T-helper 1 cell treated with Interleukin-12 subunit alpha and Interleukin-12 subunit beta and Interleukin-4 antibody, amounts not matched to agents 30 ng/mL and 1 ng/mL, for 36 hours (primary cell): ENCODE measurements around the gene OTOP2. TPM values are rescaled to one million over a fixed set of nuclear protein-coding genes. Genes with fewer than 3 reads are reported as not detected.

Experiments
- intact Hi-C: fragments of 100-400 bp; cut with micrococcal nuclease; formaldehyde crosslinking; loops from one replicate; pipeline ENCODE4 v1.15.1; 2024
- total RNA-seq: library from RNA; stranded (reverse); gene quantifications from 2 replicates; pipeline ENCODE4 v1.2.3, GENCODE V29; 2022

The OTOP2 gene
- total RNA-seq, 1 donor from 2014 or later: not detected

DNA sequence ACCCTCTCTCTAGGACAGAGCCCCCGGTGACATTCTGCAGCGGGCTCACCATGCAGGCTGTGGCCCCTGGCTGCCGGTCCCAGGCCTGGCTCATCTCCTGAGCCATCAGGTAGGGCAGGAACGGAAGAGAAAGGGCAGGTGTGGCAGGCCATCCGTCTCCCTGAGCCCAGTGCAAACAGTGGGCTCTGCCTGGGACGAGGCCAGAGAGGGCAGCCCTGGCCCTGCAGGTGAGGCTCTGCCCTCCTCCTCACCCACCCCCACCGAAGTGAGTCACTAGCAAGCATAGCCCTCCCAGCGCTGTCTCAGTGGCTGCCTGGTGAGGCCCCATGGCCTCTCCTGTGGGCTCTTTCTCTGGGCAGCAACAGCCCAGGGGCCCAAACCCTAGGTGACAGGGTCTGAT lies 26.1 kb downstream of the OTOP2 start:
- intact Hi-C loops: no loop called here

DNA sequence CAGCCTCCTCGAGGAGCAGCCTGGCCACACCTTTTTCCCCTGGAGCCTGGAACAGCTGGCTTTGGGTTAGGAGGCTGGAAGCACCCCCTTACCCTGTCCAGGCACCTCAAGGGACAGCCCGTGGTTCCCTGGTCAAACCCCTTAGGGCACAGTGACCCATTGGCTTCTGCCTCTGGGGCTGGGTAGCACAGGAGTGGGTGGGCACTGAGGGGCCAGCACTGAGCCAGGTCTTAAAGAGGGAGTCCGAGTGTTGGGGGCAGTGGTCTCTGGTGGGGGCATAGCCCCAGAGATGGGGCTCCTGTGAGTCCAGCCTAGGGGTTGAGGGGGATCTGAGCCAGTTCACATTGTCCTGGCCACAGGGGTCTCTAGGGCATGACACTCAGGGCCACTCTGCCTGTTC lies 27.0 kb downstream of the OTOP2 start:
- intact Hi-C loops: no loop called here

DNA sequence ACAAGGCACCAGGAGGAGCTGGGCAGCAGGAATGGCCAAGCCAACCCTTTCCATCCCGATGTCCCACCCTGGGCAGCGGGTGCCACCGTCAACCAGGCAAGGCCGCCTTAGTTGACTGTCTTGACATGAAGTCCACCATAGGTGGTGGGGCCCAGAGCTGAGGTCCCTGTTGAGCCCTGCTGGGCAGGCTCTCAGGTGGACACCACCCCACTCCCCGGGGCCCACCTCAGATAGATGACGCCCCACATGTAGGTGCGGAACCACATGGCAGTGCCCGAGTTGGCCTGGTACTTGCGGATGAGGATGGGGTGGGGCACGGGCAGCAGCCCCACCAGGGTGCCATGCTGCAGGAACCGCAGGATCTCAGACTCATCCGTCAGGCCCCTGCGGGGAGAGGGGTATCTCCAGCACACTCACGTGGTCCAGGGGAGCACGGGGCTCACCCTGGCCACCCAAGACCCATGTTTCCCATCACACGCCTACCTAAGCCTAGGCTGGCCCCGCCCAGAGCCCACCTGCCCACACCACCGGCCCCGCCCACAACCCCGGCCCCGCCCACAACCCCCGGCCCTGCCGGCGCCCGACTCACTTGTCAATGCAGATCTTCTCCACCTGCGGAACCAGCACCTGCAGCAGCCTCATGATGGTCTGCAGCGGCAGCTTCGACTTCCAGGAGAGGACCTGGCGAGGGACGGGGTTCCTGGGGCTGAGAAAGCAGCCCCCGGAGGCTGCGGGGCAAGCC lies 27.8 kb downstream of the OTOP2 start:
- intact Hi-C loops: no loop called here

DNA sequence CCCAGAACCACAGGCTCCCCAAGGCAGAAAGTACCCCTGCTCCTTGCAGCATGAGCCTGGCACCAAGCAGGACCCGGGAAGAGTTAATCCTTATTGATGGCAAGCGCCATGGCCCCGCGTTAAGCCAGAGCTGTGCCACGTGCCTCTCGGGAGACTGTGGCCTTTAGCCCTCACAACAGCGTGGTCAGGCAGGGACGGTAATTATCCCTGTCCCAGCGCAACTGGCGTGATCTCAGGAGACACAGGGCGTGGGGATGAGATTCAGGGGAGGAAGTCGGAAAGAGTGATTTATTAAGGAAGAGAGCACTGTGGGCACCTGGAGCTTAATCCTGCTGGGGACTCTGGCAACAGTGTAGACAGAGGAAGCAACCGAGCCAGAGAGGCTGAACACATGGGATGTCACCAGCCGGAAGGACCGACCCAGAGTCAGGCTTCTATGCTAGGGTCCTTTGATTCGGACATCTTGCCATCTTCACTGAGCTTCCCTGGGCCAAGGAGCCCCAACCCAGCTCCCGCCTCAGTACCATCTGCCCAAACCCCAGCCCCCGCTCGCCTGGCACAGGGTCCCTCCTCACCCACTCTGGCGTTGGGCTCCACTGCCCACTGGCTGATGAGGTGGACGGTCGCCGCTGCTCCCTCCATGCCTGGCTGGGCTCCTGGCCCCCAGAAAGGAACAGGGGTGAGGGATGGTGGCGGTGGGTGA lies 28.5 kb downstream of the OTOP2 start:
- intact Hi-C loops: no loop called here

DNA sequence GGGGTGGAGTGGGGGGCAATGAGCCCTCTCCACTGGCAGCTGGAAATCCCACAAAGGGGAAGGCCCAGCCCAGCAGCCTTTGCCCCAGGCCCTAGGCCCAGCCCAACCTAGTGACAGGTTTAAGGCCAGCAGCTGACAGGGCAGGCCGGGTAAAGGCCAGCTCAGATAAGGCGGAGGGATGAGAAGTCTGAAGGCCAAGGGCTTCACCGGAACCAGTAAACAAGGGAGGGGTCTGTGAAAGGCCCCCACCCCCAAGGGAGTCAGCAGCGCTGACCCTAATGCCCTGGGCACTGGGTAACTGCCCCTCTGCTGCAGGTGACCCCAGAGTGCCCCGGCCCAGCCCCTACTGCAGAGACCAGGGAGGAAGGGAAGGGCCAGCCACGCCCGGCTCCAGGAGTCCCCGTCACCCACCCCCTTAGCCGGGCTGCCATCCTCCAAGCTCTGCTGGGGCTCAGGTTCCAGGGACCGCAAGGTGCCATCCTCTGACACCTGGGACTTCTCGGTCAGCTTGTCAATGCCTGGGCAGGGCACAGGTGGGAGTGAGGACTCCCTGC lies 29.1 kb downstream of the OTOP2 start:
- intact Hi-C loops: no loop called here

DNA sequence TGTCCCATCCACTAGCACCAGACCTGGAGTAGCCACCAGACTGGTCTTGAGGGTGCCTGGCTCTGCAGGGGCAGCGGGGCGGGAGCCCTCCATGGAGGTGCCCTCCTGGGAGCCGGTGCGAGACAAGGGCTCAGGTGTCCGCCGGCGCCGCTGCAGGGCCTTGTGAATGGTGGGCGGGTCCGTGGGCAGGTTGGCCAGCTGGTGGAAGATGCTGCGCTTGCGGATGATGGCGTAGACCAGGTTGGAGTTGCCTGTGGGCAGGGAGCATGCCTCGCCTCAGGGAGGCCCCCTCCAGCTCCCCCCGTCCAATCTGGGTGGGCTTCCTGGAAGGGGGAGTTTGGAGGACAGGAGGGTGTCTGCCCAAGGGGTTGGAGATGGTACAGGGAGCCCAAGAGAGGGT lies 30.0 kb downstream of the OTOP2 start:
- intact Hi-C loops: no loop called here

DNA sequence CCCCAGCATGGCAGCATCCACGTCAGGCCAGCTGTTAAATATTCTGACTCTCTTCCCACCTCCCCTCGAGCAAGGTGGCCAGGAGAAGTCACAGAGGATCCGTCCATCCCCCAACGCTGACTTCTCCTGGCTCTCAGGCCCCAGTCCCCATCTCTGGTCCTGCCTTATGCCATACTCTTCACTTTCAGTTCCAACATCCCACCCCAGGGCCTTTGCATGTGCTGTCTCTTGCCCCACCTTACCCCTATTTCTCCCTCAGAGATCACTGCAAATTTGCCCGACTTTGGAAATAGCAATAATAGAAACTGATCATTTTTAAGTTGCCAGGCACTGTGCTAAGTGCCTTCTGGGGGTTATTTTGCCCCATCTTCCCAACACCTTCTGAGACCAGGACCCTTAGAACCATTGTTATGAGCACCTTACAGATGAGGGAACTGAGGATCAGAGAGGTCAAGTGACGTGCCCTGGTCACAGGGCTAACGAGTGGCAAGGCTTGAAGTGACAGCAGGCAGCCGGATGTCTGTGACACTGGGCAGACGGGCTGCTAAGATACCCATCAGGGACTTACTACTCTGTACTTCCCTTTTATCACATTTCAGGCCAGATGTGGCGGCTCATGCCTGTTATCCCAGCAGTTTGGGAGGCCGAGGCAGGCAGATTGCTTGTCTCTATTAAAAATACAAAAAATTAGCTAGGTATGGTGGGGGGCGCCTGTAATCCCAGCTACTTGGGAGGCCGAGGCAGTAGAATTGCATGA lies 30.8 kb downstream of the OTOP2 start:
- intact Hi-C loops: no loop called here

DNA sequence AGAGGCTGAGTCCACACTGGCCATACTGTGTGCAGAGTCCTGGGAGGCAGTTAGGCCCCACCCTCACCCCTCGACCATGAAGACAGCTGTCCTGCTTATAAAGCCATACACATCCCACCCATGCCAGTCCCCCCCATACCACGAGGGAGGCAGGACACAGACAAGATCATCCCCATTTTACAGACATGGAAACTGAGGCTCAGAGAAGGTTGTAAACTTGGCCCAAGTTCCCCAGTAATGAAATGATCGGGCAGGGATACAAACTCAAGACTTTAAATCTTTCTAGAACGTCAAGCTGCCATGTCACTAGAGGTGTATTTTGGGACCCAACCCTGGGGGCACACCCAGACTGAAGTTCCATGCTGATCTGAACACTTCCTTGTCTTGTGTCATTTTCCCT lies 32.0 kb downstream of the OTOP2 start:
- intact Hi-C loops: no loop called here

DNA sequence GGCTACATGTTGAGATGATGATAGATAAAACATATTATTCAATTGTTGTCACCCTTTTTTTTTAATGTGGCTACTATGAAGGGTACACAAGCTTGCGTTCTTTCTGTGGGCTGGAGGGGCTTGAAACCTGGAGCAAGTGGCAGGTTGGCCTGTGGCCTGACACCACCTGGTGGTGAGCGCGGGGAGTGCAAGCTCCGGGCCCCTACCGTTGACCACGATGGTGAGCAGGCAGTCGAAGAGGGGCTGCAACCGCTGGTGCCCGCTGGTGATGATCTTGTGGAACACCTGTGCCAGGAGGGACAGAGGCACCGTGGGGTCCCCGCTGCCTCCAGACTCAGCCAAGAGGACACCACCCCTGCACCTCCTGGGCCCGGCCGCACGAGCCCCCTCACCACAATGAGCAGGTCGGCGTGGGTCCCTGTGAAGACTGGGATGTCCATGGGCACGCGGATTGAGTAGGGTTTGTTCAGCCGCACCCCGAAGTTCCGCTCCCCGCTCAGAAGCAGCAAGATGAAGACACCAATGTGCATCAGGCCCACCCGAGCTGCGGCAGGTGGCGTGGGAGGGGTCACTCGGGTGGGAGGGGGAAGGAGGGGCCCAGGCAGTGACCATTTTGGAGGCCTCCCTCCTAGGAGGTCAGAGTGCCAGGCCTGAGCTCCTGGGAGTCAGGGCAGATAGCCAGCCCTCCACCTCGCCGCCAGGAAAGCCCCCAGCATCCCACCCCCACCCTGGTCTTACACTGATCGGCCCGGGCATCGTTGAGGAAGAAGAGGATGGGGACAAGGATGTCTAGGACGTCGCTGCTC lies 34.1 kb downstream of the OTOP2 start:
- intact Hi-C loops: loop anchor here (1.0 kb wide), 2 partner anchors 35 to 167 kb away; partner anchors contain the start of gene USH1G

DNA sequence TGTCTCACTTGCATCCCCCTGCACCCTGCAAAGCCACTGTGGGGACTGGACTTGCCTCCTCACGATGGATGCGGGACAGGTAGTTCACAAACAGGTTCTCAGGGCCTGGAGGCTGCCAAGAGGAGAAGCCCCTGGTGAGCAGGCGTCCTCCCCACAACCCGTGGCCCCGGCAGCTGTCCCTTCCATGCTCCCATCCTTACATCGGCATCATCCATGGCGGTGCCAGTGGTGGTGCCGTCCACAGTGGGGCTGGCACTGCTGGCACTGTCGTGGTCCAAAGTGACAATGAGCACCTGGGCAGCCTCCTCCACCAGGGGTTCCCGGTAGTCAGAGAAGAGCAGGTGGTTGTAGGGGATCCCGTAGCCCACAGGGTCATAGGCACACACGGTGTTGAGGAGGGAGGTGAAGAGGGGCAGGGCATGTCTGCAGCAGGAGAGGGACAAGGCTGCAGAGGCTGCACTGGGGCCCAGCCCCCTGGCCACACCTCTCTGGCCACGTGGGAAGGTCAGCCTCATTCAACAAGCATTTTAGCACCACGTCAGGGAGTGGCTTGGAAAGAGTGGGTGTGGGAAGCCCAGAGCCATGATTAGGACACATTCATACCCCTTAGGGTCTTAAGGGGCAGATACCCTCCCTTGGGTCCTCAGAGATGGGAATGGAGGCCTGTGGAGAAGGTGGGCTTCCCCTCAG lies 35.9 kb downstream of the OTOP2 start:
- intact Hi-C loops: loop anchor here (2.0 kb wide), 3 partner anchors 23 to 453 kb away; no protein-coding TSS in a partner anchor

DNA sequence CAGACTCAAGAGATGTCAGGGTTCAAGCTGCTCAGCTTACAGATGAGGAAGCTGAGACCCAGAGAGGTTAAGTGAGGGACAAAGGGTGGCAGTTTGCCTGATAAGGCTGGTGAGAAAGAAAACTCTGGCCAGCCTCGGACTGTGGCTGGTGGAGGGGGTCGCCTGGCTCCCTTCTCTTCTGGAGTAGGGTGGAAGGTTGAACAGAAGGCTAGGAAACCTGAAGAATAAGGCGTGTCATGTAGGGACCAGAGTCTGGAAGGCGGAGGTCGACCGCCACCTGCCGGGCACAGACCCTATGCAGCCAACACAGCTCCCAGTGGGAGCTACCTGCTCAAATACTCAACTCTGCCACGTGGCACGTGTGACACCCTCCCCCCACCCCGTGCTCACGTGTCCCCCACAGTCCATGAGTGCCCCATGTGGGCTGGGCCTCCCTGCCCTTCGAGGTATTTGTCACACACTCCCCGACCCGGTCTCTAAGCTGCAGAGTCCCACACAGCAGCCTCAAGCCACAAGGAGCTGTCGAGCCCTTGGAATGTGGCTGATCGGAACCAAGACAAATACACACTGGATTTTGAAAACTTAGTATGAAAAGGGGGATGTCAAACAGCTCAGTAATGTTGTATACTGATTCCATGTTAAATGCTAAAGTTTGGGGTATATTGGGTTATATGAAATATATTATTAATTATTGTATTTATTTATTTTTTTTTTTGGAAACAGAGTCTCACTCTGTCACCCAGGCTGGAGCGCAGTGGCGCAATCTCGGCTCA lies 36.7 kb downstream of the OTOP2 start:
- intact Hi-C loops: loop anchor here (1.0 to 2.0 kb wide), 11 partner anchors 22 to 452 kb away; partner anchors contain the start of genes KCTD2 and NT5C

DNA sequence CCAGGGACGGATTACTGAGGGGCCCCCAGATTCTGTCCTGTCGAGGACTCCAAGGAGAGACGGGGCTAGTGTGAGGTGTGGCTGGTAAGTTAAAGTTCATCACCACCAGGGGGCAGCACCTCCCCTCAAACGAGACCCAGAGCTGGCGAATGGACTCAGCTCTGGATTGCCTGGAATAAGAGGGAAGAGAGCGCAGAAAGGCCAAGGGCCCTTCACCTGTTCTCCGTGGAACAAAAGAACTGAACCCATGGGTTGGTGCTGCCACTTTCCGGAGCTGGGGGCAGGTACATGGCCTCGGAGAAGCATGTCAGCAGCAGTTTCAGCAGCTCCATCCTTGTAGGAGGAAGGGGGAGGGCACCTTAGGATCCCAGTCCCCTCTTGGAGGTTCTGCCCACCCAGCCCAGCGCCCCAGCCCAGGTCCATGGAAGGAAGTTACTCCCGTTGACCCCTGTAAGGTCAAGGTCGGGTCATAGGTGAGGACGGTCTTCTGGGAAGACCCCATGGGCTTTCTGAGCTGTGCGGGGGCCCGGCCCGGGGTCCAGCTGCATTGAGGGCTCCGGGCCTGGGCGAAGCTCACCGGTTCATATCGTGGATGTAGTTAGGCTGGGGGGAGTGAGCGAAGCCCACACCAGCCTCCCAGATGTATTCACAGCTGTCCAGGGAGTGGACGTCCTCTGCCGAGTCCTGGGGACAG lies 37.7 kb downstream of the OTOP2 start:
- intact Hi-C loops: loop anchor here (1.0 to 2.0 kb wide), 11 partner anchors 21 to 451 kb away; partner anchors contain the start of genes KCTD2 and NT5C

DNA sequence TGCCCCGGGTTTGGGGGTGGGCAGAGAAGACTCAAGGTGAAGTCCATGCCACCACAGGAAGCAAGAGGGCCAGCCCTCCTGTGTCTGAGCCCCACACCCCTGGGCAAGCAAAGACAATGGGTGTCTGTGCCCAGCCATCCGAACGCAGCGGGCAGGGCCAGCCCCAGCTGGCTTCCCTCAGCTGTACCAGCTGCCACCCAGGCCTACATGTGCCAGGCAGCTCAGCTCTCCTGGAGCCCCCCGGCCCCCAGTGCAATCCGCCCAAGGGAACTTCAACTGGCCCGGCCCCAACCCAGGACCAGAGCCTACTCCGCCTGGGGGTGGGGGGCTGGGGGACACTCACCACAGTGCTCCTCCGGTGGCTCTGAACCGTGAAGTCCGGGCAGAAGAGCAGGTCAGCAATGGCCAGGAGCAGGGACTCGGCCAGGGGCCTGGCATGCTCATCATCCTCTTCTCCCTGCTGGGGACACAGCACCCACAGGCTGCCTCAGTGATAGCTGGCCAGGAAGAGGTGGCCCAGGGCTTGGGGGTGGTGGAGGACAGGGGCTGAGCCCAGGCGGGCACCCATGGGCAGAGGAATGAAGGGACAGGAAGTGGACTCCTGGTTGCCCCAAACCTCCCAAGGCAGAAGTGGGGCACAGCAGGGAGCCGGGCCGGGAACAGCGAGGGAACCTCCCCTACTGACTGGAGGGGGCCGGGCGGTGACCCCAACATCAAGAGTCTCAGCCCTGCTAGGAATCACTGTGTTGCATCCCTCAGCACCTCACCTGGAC lies 38.7 kb downstream of the OTOP2 start:
- intact Hi-C loops: no loop called here

DNA sequence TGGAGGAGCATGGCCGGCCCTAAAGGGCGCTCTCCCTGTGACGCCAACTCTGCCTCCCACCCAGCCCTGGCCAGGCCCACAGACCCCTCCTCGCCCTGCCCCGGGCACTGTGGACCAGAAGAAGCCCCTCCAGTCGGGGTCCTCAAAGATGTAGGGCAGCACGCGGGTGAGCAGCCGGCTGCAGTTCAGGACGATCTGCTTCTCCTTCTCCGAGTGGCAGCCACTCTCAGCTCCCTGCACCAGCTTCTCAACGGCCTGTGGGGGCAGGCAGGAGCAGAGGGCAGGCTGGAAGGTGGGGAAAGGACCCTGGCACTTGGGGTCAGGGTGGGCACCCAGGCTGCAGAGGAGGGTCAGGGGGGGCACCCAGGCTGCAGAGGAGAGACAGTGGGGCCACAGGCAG lies 39.6 kb downstream of the OTOP2 start:
- intact Hi-C loops: no loop called here

DNA sequence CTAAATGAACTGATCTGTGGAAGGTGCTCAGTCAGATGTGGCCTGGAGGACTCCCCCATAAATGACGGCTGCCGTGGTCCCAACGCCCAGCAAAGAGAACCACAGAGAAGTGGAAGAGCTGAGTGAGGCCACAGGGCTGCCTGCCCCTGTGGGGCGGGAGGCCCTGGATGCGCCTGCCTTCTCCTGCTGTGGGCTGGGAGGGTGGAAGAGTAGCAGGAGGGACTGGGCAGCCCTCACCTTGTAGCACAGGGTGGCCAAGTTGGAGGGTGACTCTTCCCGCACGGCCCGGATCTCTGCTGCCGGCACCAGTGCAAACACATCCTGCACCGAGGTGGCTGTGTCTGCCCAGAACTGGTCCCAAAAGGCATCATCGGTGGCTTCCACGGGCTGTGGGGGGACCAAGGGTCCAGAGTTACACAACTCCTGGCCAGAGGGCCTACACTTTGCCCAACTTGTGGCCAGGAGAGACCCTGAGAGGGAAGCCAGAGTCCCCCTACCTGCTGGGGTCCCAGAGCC lies 40.2 kb downstream of the OTOP2 start:
- intact Hi-C loops: no loop called here

DNA sequence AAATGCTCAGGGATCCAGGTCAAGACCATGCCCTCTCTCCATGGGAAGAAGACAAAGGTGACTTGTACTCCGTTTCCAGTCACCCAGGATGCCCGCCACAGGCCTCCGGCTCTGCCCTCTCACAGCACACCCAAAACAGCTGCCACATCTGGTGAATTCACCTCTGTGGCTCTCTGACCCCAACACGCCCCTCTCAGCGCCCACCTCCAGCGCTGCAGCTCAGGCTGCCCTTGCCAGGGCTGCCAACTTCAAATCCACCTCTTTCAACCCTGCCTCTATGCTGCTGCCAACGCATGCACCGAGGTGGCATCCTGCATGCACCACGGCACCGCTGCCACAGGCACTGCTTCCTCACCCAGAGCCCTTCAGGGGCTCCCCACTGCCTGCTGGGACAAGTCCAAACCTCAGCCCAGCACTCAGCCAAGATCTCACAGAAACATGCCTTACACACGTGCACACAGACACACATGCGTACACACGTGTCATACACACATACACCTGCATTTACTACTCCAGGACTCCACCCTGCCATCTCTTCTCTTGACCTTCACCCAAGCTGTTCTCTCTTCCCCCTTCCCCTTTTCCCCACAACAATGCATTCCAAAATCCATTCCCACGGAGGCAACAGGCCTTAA lies 41.0 kb downstream of the OTOP2 start:
- intact Hi-C loops: no loop called here

DNA sequence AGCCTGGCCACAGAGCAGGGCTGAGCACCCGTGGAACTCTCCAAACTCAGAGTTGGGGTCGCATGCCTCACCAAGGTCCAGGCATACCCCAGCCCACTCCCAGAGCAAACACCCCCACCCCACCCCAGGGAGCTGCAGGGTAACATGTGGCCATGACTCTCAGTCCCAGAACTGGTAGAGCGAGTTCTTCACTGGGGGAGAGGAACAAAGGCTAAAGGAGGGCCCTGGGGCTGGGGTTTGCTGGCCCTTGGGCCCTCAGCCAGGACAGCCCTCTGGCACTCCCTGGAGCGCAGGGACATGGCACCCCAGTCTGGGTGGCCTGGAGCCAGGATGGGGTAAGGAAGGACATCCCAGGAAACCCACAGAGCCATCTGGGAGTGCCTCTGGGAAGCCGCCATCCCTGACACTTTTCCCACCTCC lies 44.3 kb downstream of the OTOP2 start:
- intact Hi-C loops: no loop called here
